ENCODE data around the gene RBFOX2.

DNA sequence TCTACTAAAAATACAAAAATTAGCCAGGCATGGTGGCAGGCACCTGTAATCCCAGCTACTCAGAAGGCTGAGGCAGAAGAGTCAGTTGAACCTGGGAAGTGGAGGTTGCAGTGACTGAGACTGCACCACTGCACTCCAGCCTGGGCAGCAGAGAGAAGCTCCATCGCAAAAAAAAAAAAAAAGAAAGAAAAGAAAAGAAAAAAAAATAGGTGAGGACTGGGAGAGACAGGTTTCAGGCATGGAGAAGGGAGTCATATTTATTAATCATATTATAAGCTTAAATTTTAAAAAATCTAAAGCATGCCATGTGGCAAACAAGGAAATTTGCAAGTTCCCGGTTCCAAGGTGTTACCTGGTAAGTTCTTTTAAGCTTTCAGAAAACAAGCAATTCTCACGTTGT, 311.1 kb downstream of the RBFOX2 start, which contains the start of gene APOL5:
- TF ChIP-seq, protein P1, sequence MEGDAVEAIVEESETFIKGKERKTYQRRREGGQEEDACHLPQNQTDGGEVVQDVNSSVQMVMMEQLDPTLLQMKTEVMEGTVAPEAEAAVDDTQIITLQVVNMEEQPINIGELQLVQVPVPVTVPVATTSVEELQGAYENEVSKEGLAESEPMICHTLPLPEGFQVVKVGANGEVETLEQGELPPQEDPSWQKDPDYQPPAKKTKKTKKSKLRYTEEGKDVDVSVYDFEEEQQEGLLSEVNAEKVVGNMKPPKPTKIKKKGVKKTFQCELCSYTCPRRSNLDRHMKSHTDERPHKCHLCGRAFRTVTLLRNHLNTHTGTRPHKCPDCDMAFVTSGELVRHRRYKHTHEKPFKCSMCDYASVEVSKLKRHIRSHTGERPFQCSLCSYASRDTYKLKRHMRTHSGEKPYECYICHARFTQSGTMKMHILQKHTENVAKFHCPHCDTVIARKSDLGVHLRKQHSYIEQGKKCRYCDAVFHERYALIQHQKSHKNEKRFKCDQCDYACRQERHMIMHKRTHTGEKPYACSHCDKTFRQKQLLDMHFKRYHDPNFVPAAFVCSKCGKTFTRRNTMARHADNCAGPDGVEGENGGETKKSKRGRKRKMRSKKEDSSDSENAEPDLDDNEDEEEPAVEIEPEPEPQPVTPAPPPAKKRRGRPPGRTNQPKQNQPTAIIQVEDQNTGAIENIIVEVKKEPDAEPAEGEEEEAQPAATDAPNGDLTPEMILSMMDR (IDR thresholded peaks at IDR 0.05; ENCODE audit: low read length), result no peak
- no peak for TF ChIP-seq EZH2 (IDR thresholded peaks at IDR 0.05; ENCODE audit: borderline replicate concordance, low read length)

Data from OCI-LY1 (cell line).